Neuronal stem cell (in vitro differentiated cells): Measurements from ENCODE around the gene TUBGCP5.
"Not testable (repeated sequence)": the region's sequence is repeated elsewhere in the genome, so short reads cannot be mapped to it uniquely, and the experiment has no call there.

Experiments
- DNase-seq: peaks from one replicate; pipeline ENCODE4 v3.0.0-alpha.2; 2013; ENCODE audit warnings: low spot score
- H2AFZ ChIP-seq: one replicate; pipeline ENCODE4 v1.6.1; 2013; ENCODE audit warnings: mild to moderate bottlenecking, low read length, inconsistent platforms
- H2AK5ac ChIP-seq: 2 replicates; pipeline ENCODE4 v1.6.1; 2013; ENCODE audit warnings: low read depth, mild to moderate bottlenecking, inconsistent platforms, low read length, moderate library complexity, mixed read lengths
- H2BK120ac ChIP-seq: 2 replicates; pipeline ENCODE4 v1.6.1; 2013; ENCODE audit warnings: low read depth, mild to moderate bottlenecking, inconsistent platforms, low read length, moderate library complexity, mixed read lengths
- H2BK12ac ChIP-seq: one replicate; pipeline ENCODE4 v1.6.1; 2013; ENCODE audit warnings: low read length, inconsistent platforms
- H2BK15ac ChIP-seq: 2 replicates; pipeline ENCODE4 v1.6.1; 2013; ENCODE audit warnings: mild to moderate bottlenecking, low read length, inconsistent platforms, mixed read lengths
- H2BK5ac ChIP-seq: one replicate; pipeline ENCODE4 v1.6.1; 2013; ENCODE audit warnings: inconsistent platforms, mild to moderate bottlenecking, low read length, moderate library complexity
- H3K14ac ChIP-seq: one replicate; pipeline ENCODE4 v1.6.1; 2013; ENCODE audit warnings: low read length, inconsistent platforms
- H3K18ac ChIP-seq: 2 replicates; pipeline ENCODE4 v1.6.1; 2013; ENCODE audit warnings: low read length, inconsistent platforms
- H3K23ac ChIP-seq: 2 replicates; pipeline ENCODE4 v1.6.1; 2013; ENCODE audit warnings: low read depth, mild to moderate bottlenecking, mixed read lengths, low read length, inconsistent platforms; ENCODE audit not compliant: poor library complexity
- H3K27ac ChIP-seq: replicated peaks from 3 replicates; pipeline ENCODE4 v1.5.1; 2013; ENCODE audit warnings: low read length, inconsistent platforms
- H3K27me3 ChIP-seq, 3 experiments: 2 replicates each; pipeline ENCODE4 v1.6.1; 2013; ENCODE audit warnings: low read length in 3 of 3, mild to moderate bottlenecking in 2 of 3, inconsistent platforms in 1 of 3, low read depth in 1 of 3, mixed read lengths in 1 of 3, moderate library complexity in 1 of 3; ENCODE audit not compliant: control insufficient read depth in 3 of 3, insufficient read depth in 3 of 3
- H3K36me3 ChIP-seq, 2 donors: replicated peaks in 1 of 2; 2 replicates each; pipeline ENCODE4 v1.6.1; 2013; ENCODE audit warnings: low read length in 2 of 2; ENCODE audit not compliant: control insufficient read depth in 2 of 2, insufficient read depth in 2 of 2
- H3K4ac ChIP-seq: 2 replicates; pipeline ENCODE4 v1.6.1; 2013; ENCODE audit warnings: inconsistent platforms, mild to moderate bottlenecking, low read length, moderate library complexity
- H3K4me1 ChIP-seq, 2 donors: 1 replicate in 1 of 2; 2 replicates in 1 of 2; pipeline ENCODE4 v1.6.1; 2013; ENCODE audit warnings: low read length in 2 of 2, low read depth in 1 of 2; ENCODE audit not compliant: control insufficient read depth in 2 of 2, insufficient read depth in 1 of 2
- H3K4me2 ChIP-seq: one replicate; pipeline ENCODE4 v1.6.1; 2013; ENCODE audit warnings: mild to moderate bottlenecking, low read length, inconsistent platforms; ENCODE audit not compliant: insufficient read depth, poor library complexity, severe bottlenecking
- H3K4me3 ChIP-seq, 2 donors: 2 replicates each; pipeline ENCODE4 v1.5.1; 2013; ENCODE audit warnings: low read length in 2 of 2, mild to moderate bottlenecking in 2 of 2, inconsistent platforms in 1 of 2, moderate library complexity in 1 of 2
- H3K79me1 ChIP-seq: one replicate; pipeline ENCODE4 v1.6.1; 2013; ENCODE audit warnings: low read depth, mild to moderate bottlenecking, inconsistent platforms, low read length, moderate library complexity
- H3K9ac ChIP-seq: one replicate; pipeline ENCODE4 v1.6.1; 2013; ENCODE audit warnings: mild to moderate bottlenecking, low read depth, low read length, inconsistent platforms; ENCODE audit not compliant: poor library complexity
- H3K9me3 ChIP-seq, 2 donors: replicated peaks in 1 of 2; 2 replicates each; pipeline versions ENCODE3 to v1.6.1; 2013; ENCODE audit warnings: low read length in 2 of 2, mild to moderate bottlenecking in 2 of 2, inconsistent platforms in 1 of 2, low read depth in 1 of 2, mixed read lengths in 1 of 2, moderate library complexity in 1 of 2; ENCODE audit not compliant: control insufficient read depth in 2 of 2, insufficient read depth in 1 of 2
- H4K8ac ChIP-seq: one replicate; pipeline ENCODE4 v1.6.1; 2013; ENCODE audit warnings: low read depth, mild to moderate bottlenecking, inconsistent platforms, low read length, moderate library complexity
- H4K91ac ChIP-seq: one replicate; pipeline ENCODE4 v1.6.1; 2013; ENCODE audit warnings: low read length, low read depth, mild to moderate bottlenecking, inconsistent platforms; ENCODE audit not compliant: poor library complexity
- WGBS, 2 donors: extraction: QIAGEN DNeasy Blood & Tissue Kit; methylation state at CpG; one replicate each; pipeline ENCODE4 v1.1.7; 2013; ENCODE audit warnings: missing lambda C conversion rate in 2 of 2, mixed read lengths in 1 of 2; ENCODE audit not compliant: insufficient read length in 2 of 2, insufficient replicate concordance in 1 of 2; ENCODE audit errors: extremely low coverage in 2 of 2; 5-methylcytosine and 5-hydroxymethylcytosine counted together

TUBGCP5 gene

DNA sequence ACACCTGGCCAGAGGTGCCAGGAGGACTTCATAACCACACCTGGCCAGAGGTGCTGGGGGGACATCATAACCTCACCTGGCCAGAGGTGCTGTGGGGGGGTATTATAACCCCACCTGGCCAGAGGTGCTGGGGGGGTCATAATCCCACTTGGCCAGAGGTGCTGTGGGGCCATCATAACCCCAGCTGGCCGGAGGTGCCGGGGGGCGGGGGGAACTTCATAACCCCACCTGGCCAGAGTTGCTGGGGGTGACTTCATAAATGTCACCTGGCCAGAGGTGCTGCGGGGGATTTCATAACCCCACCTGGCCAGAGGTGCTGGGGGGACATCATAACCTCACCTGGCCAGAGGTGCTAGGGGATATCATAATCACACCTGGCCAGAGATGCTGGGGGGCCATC is 4.2 kb upstream of the TUBGCP5 start:
- not testable (repeated sequence) for H2AFZ ChIP-seq, H3K4me1 ChIP-seq, H2BK15ac ChIP-seq, H2BK12ac ChIP-seq, H3K18ac ChIP-seq, H4K8ac ChIP-seq, H3K4me2 ChIP-seq, H2BK5ac ChIP-seq, DNase-seq, H3K9me3 ChIP-seq, H3K27me3 ChIP-seq, H4K91ac ChIP-seq, H3K9ac ChIP-seq, H3K23ac ChIP-seq, H3K79me1 ChIP-seq, H3K14ac ChIP-seq, H3K27ac ChIP-seq, H2AK5ac ChIP-seq, H3K36me3 ChIP-seq, H2BK120ac ChIP-seq, H3K4ac ChIP-seq, H3K4me3 ChIP-seq
- WGBS, 2 donors = no CpG with 5 or more reads among the region's 4 CpGs

DNA sequence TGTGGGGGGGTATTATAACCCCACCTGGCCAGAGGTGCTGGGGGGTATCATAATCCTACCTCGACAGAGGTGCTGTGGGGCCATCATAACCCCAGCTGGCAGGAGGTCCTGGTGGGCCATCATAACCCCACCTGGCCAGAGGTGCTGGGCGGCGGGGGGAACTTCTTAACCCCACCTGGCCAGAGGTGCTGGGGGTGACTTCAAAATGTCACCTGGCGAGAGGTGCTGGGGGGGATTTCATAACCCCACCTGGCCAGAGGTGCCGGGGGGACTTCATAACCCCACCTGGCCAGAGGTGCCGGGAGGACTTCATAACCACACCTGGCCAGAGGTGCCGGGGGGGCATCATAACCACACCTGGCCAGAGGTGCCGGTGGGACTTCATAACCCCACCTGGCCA is 2.4 kb upstream of the TUBGCP5 start:
- no CpG with 5 or more reads among the region's 8 CpGs for WGBS, 2 donors
- H2BK5ac ChIP-seq, H3K27ac ChIP-seq, H3K79me1 ChIP-seq, H3K18ac ChIP-seq, H2AK5ac ChIP-seq, H4K91ac ChIP-seq, H3K27me3 ChIP-seq, H3K4me2 ChIP-seq, H2AFZ ChIP-seq, H4K8ac ChIP-seq, DNase-seq, H2BK120ac ChIP-seq, H3K36me3 ChIP-seq, H2BK15ac ChIP-seq, H3K9me3 ChIP-seq, H3K4me3 ChIP-seq, H2BK12ac ChIP-seq, H3K4me1 ChIP-seq, H3K23ac ChIP-seq, H3K4ac ChIP-seq, H3K14ac ChIP-seq, H3K9ac ChIP-seq: not testable (repeated sequence)

DNA sequence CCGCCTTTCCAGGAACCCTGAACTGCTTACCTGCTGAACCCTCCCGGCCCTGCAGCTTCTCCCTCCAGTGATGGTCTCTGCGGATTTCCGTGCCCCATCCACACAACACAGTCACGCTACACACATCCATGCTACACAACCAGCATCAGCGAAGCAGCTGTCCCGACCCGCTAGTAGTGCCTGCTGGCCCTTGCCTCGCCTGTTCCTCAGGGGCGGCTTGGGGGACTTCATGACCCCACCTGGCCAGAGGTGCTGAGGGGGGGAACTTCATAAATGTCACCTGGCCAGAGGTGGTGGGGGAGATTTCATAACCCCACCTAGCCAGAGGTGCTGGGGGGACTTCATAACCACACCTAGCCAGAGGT is 530 bp upstream of the TUBGCP5 start:
- Histone ChIP-seq H3K4me1 (peaks cover 0 to 2% of the 10 kb centered on the region in 2 donors), H3K79me1 (peaks cover 3% of the 10 kb centered on the region), H2AK5ac (peak overlapping the region; percentile 16), H2AFZ (peak overlapping the region; percentile 91), H3K4ac (no peak overlapping the region), H3K9me3 (peaks cover 0 to 8% of the 10 kb centered on the region in 2 donors), H3K4me2 (peak overlapping the region; percentile 84), H4K8ac (peak overlapping the region; percentile 68), H2BK15ac (no peak overlapping the region), H3K23ac (peak overlapping the region; percentile 100), H3K18ac (peak overlapping the region; percentile 53), H4K91ac (no peak overlapping the region), H3K14ac (peak overlapping the region; percentile 10), H2BK5ac (no peak overlapping the region), H3K27ac (no peak overlapping the region), H3K27me3 (peaks cover 0 to 1% (median 0%) of the 10 kb centered on the region in 3 experiments), H3K4me3 (peak overlapping the region; percentile 90 to 100), H2BK12ac (no peak overlapping the region), H2BK120ac (no peak overlapping the region), H3K9ac (peak overlapping the region; percentile 85), H3K36me3 (peaks cover 9 to 24% of the 10 kb centered on the region in 2 donors)
- no peak for DNase-seq
- no CpG with 5 or more reads among the region's 10 CpGs for WGBS, 2 donors

DNA sequence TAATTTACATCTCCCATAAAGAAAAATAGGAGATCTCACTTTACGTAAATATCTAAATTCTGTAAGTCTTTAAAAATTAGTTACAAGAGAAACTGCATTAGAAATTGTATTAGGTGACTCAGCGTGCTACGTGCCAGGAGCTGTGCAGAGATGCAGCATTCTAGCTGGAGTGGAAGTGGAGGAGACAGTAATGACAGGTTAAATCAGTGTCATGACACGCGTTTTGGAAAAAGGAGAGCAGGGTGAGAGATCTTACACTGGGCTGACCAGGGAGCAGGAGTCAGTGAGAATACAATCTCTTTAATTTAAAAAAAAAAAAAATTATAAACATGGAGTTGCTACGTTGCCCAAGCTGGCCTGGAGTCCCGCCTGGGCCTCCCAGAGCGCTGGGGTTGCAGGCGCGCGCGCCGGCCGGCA is 635 bp downstream of the TUBGCP5 start:
- H3K9ac ChIP-seq = peak overlapping the region; percentile 91

More for the DNA sequence above, 635 bp downstream of the TUBGCP5 start:
- no CpG with 5 or more reads among the region's 14 CpGs for WGBS, 2 donors
- Histone ChIP-seq H2BK12ac (no peak overlapping the region), H2AK5ac (no peak overlapping the region), H3K4me2 (peak overlapping the region; percentile 45), H3K4me1 (peaks cover 0 to 2% of the 10 kb centered on the region in 2 donors), H2AFZ (peak overlapping the region; percentile 91), H2BK120ac (peak overlapping the region; percentile 74), H3K9me3 (peaks cover 0 to 8% of the 10 kb centered on the region in 2 donors), H2BK15ac (no peak overlapping the region), H3K27me3 (peaks cover 0 to 1% (median 0%) of the 10 kb centered on the region in 3 experiments), H3K79me1 (peaks cover 3% of the 10 kb centered on the region), H3K36me3 (peaks cover 13 to 35% of the 10 kb centered on the region in 2 donors), H4K8ac (peak overlapping the region; percentile 43), H3K4ac (no peak overlapping the region), H2BK5ac (no peak overlapping the region), H3K27ac (no peak overlapping the region), H3K4me3 (peak overlapping the region; percentile 90 to 100), H4K91ac (no peak overlapping the region), H3K23ac (peak overlapping the region; percentile 73), H3K18ac (peak overlapping the region; percentile 97), H3K14ac (peak overlapping the region; percentile 58)
- no peak for DNase-seq
